Transverse colon (tissue), 4 donors: Measurements from ENCODE around the gene SEMA3C.

ENCODE experiments used
- EP300 ChIP-seq: sonication (generic); formaldehyde crosslinking; IDR thresholded peaks from one replicate; pipeline ENCODE4 v1.6.1; 2017; ENCODE audit warnings: antibody characterized with exemption, low read depth
- POLR2A ChIP-seq: fragments of 450-650 bp; IDR thresholded peaks from one replicate; pipeline ENCODE4 v1.6.1; 2016; ENCODE audit warnings: antibody characterized with exemption, mild to moderate bottlenecking, moderate library complexity
- POLR2AphosphoS5 ChIP-seq, 3 donors: sonication (generic); formaldehyde crosslinking; IDR thresholded peaks; one replicate each; pipeline ENCODE4 v1.6.1; 2016; ENCODE audit warnings: antibody characterized with exemption in 3 of 3
- TF ChIP-seq, protein P1 (sequence below), 5 experiments: fragments of 200-600 bp in 3 of 5; fragments of 450-650 bp in 2 of 5; sonication (generic) in 3 of 5; IDR thresholded peaks; 1 replicate in 2 of 5; 2 replicates in 3 of 5; pipeline ENCODE4 v1.5.1; 2016 to 2017; ENCODE audit warnings: antibody characterized with exemption in 5 of 5, inconsistent platforms in 3 of 5, mild to moderate bottlenecking in 2 of 5, moderate library complexity in 1 of 5

DNA sequence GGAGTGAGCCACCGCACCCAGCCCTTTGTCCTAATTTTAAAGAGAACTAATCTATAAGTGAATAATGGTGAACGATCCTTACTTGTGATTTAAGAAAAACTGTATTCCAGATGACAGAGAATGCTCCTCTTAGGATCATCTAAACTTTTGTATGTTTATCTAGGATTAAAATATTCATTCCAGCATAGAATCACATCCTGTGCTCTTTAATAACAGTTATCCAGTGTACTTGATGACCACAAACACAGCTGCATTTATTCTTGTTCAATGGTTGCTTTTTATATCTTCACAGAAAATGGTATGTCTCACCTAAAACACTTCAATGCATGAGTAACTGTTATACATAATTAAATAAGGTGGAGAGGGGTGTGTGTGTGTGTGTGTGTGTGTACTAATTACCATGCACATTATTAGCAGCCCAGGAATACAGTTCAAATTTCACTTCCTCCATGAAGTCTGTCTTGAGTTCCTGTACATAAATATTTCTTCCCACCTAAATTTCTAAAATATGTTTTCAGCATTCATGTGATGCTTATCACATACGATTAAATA is 38.5 kb upstream of the SEMA3C start:
- TF ChIP-seq, protein P1, sequence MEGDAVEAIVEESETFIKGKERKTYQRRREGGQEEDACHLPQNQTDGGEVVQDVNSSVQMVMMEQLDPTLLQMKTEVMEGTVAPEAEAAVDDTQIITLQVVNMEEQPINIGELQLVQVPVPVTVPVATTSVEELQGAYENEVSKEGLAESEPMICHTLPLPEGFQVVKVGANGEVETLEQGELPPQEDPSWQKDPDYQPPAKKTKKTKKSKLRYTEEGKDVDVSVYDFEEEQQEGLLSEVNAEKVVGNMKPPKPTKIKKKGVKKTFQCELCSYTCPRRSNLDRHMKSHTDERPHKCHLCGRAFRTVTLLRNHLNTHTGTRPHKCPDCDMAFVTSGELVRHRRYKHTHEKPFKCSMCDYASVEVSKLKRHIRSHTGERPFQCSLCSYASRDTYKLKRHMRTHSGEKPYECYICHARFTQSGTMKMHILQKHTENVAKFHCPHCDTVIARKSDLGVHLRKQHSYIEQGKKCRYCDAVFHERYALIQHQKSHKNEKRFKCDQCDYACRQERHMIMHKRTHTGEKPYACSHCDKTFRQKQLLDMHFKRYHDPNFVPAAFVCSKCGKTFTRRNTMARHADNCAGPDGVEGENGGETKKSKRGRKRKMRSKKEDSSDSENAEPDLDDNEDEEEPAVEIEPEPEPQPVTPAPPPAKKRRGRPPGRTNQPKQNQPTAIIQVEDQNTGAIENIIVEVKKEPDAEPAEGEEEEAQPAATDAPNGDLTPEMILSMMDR (IDR thresholded peaks at IDR 0.05), result no peak
- TF ChIP-seq POLR2AphosphoS5 (IDR thresholded peaks at IDR 0.05) (no peak), POLR2A (no peak), EP300 (no peak)
